GM11168 (cell line): ENCODE data around the gene RAB23.

Experiments used
- in situ Hi-C: fragments of 300-500 bp; cut with MboI; formaldehyde crosslinking; loops from one replicate; pipeline ENCODE4 v1.12.0; 2022; ENCODE audit warnings: low sequenced_read_pairs; ENCODE audit not compliant: unreplicated experiment

RAB23 gene

GRCh38 chr6:57193177-57193576 lies 28.9 kb downstream of the RAB23 start:
- in situ Hi-C loops, result no loop called here

DNA sequence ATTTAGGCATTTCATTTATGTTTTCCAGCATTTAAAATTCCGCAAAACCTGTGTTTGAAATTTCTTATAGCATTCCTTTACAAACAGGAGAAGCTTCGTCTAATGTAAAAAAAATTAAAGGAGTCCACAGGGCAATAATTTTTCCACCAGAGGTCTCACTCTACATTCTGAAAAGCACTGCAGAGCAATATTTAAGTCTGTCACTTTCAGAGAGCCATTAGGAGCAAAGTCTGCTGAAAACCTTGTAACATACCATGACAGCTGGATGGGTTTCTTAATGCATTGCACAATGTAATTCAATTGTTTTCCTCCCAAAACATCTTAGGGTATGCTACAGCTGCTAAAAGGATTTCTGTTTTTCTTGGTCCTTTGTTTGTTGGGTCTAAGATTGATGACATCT lies 32.0 kb downstream of the RAB23 start:
- in situ Hi-C loops, result no loop called here

GRCh38 chr6:57183336-57183735 lies 38.8 kb downstream of the RAB23 start:
- in situ Hi-C loops, result no loop called here

GRCh38 chr6:57182017-57182432 lies 40.1 kb downstream of the RAB23 start:
- in situ Hi-C loops, result no loop called here

DNA sequence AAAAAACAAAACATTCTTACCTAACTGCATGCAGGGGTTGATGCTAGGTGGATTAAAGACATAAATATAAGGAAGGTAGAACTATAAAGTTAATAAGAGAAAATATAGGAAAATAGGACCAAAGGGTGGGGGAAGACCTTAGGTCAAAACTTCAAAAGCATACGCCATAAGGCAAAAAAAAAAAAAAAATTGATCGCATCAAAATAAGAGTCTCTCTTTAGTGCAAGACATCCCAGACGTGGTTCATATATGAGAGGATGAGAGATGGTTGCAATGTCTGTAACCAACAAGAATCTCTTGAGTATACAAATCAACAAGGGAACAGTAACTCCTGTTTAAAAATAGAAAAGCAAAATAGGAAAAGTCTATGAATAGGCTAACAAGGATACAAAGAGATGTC lies 41.5 kb downstream of the RAB23 start:
- in situ Hi-C loops, result no loop called here

- in situ Hi-C loops, result no loop called here
Measured at GRCh38 chr6:57177545-57178265, 44.4 kb downstream of the RAB23 start.

DNA sequence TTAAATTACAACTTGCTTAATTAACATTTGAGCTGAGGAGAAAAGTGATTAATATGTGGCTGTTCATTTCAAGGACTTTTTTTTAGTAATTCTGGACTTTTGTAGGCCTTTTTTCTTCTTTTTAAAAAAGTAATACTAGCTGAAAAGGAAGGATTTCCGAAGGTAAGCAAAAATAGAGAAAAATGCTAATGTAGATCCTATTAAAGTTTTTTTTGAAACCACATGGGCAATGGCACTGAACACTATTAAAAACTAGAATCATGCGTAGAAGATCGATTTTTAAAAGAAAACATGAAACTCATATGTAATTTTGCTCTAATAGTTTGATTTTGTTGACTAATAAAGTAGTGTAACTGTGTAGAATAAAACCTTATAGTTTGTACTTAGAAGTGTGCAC lies 47.6 kb downstream of the RAB23 start:
- in situ Hi-C loops, result no loop called here

DNA sequence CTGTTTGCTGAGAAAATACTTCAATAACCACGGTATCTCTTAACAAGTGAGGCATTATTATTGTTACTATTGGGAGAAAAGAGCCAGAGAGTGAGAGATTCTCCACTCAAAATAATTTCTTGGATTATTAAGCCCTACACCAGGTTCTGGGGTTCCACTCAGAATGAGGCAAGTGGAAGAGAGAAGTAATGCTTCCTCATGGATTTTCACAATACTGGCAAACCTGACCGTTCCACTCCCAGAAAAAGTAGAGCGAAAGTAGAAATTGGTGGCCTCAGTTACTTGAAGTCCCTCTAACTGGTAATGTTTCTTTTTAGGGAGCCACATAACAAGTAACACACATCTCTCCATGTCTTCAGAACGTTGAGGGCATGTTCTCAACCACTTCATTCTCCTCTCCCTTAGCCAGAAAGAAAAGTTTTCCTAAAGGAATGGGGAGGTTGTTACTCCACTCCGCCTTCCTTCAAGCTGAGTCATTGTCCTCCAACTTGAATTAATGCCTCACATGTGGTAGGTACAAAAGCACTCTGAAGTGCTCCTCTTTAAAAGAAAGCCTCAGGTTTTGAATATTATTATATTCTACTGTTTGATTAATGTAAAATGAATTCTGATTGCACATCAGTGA lies 48.1 kb downstream of the RAB23 start:
- in situ Hi-C loops, result no loop called here

DNA sequence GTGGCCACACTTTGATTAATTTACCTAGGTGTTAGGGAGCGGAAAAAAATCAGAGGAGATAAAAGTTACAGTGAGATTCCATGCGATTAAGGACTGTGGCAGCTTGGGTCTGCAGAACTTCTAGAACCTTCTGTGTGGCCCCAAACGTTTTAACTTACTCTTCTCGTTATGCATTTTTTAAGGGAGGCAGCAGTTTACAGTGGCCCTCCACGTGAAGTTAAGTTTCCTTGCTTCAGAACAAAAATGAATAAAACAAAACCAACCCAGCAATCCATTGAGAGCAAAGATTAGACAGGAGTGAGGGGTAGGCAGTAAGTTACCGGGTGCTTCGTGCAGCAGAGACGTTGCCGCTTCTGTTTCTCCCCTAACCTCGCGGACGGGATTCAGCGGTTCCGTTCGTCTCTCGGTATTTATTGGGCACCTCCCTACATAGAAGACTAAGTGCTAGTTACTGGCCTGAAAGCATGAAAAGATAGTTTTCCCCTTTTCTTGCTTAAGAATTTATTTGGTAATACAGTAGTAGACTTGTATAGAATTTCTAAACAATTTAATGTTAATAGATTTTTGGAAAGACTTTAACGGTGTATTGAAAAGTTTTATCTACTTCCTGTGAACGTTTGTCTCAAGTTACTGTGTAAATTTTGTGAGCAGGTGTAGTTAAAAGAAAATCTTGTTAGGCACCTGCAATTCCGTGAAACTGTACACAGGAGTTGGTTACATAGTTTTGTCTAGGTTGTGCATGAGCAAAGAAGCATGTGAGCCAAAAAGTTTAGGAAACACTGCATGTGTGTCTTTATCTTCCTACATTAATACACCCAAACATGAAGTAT lies 48.8 kb downstream of the RAB23 start:
- in situ Hi-C loops, result no loop called here

GRCh38 chr6:57172136-57173055 lies 49.7 kb downstream of the RAB23 start, which contains the start of gene BAG2:
BAG2 (plus strand) TSS chr6:57172326; CDS start chr6:57172698, 372 bp downstream.
- in situ Hi-C loops, result no loop called here

- in situ Hi-C loops, result no loop called here
Measured at GRCh38 chr6:57165080-57165479, 57.0 kb downstream of the RAB23 start.

GRCh38 chr6:57163956-57164355 lies 58.2 kb downstream of the RAB23 start:
- in situ Hi-C loops, result no loop called here

- in situ Hi-C loops, result no loop called here
Measured at GRCh38 chr6:57162516-57162915, 59.6 kb downstream of the RAB23 start.

DNA sequence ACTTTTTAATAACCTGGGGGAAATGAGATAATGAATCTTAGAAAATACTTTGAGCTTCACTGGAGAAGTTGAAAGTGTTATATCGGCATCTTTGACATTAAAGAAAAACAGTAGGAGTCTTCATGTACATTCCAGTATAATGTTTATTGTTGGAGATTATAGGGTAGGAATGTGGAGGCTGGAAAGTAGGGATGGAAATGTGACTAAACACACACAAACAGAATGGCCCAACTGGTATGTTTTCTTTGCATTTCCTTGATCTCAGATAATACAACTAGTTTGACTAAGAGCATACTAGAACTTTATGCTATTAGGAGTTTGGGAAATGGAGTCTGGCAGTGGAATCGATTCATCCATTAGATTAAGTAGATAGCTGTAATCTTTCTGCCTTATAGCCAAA lies 60.1 kb downstream of the RAB23 start:
- in situ Hi-C loops, result no loop called here

DNA sequence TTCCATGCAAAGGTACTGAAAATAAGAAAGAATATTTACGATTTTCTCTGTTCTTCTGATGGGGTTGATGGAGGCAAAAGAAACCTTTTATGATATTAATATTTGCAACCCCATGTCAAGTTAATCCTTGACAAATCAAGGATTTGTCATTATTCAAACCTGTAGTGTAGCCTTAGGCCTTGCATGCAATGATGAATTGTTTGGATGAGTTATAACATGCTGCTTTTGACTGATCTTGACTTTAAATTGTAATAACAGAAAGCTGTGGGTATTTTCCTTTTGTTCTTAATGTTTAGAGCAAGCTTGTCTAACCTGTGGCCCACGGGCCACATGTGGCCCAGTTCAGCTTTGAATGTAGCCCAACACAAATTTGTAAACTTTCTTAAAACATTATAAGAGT lies 63.0 kb downstream of the RAB23 start:
- in situ Hi-C loops, result no loop called here

DNA sequence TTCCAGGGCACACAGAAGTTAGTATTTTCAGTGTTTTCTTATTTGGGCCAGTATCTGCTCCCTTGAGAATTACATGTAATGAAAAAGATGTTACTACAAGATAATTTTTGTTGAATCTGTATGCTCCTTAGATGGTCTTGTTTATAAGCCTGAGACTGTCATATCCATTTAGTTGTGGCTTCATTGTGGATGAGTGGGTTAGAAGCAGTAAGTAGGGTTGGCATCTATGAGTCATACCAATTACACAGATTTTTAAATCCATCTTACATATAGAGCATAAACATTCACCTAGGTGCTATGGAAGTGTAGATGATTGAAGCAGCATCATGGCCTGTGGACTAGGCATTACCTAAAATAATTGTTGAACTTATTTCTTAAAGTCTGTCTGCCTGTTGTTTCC lies 63.4 kb downstream of the RAB23 start:
- in situ Hi-C loops, result no loop called here

GRCh38 chr6:57147955-57148858 lies 73.9 kb downstream of the RAB23 start:
- in situ Hi-C loops, result no loop called here

- in situ Hi-C loops, result no loop called here
Measured at GRCh38 chr6:57147401-57147800, 74.7 kb downstream of the RAB23 start.

- in situ Hi-C loops, result no loop called here
Measured at GRCh38 chr6:57143690-57144089, 78.4 kb downstream of the RAB23 start.
